ENCODE data around the gene GSX2. TPM values are rescaled to one million over a fixed set of nuclear protein-coding genes. Genes with fewer than 3 reads are reported as not detected.

GSX2 gene
- total and polyA plus RNA-seq, 2 of the 8 experiments (the other 6 are each of a cell fraction or from before 2014, with no cell fraction given), result not detected

DNA sequence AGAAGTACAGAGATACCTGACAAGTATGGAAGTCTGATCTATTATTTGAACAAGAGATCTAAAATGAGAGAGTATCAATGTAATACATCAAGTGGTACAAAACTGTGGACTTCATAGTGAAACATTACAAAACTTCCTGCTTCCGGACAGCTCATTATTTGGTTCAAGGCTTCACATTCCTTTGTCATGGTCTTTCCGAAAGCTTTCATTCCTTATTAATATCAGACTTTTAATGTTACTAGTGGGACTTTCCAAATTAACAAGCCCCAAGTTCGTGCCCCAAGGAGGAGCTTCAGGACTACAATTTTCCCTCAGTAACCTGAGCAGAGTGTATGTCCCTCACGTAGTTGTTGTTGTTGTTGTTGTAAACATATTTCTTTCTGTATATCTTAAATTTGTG lies 36.7 kb upstream of the GSX2 start (continued):
- TF ChIP-seq CHD1 (IDR thresholded peaks at IDR 0.05; ENCODE audit: low read depth, low read length), result no peak
- TF ChIP-seq SRF (IDR thresholded peaks at IDR 0.05; ENCODE audit: low read depth, low read length), result no peak
- no peak for TF ChIP-seq KDM4A (IDR thresholded peaks at IDR 0.05; ENCODE audit: low read depth, low read length, severe bottlenecking)
- TF ChIP-seq, protein P1, sequence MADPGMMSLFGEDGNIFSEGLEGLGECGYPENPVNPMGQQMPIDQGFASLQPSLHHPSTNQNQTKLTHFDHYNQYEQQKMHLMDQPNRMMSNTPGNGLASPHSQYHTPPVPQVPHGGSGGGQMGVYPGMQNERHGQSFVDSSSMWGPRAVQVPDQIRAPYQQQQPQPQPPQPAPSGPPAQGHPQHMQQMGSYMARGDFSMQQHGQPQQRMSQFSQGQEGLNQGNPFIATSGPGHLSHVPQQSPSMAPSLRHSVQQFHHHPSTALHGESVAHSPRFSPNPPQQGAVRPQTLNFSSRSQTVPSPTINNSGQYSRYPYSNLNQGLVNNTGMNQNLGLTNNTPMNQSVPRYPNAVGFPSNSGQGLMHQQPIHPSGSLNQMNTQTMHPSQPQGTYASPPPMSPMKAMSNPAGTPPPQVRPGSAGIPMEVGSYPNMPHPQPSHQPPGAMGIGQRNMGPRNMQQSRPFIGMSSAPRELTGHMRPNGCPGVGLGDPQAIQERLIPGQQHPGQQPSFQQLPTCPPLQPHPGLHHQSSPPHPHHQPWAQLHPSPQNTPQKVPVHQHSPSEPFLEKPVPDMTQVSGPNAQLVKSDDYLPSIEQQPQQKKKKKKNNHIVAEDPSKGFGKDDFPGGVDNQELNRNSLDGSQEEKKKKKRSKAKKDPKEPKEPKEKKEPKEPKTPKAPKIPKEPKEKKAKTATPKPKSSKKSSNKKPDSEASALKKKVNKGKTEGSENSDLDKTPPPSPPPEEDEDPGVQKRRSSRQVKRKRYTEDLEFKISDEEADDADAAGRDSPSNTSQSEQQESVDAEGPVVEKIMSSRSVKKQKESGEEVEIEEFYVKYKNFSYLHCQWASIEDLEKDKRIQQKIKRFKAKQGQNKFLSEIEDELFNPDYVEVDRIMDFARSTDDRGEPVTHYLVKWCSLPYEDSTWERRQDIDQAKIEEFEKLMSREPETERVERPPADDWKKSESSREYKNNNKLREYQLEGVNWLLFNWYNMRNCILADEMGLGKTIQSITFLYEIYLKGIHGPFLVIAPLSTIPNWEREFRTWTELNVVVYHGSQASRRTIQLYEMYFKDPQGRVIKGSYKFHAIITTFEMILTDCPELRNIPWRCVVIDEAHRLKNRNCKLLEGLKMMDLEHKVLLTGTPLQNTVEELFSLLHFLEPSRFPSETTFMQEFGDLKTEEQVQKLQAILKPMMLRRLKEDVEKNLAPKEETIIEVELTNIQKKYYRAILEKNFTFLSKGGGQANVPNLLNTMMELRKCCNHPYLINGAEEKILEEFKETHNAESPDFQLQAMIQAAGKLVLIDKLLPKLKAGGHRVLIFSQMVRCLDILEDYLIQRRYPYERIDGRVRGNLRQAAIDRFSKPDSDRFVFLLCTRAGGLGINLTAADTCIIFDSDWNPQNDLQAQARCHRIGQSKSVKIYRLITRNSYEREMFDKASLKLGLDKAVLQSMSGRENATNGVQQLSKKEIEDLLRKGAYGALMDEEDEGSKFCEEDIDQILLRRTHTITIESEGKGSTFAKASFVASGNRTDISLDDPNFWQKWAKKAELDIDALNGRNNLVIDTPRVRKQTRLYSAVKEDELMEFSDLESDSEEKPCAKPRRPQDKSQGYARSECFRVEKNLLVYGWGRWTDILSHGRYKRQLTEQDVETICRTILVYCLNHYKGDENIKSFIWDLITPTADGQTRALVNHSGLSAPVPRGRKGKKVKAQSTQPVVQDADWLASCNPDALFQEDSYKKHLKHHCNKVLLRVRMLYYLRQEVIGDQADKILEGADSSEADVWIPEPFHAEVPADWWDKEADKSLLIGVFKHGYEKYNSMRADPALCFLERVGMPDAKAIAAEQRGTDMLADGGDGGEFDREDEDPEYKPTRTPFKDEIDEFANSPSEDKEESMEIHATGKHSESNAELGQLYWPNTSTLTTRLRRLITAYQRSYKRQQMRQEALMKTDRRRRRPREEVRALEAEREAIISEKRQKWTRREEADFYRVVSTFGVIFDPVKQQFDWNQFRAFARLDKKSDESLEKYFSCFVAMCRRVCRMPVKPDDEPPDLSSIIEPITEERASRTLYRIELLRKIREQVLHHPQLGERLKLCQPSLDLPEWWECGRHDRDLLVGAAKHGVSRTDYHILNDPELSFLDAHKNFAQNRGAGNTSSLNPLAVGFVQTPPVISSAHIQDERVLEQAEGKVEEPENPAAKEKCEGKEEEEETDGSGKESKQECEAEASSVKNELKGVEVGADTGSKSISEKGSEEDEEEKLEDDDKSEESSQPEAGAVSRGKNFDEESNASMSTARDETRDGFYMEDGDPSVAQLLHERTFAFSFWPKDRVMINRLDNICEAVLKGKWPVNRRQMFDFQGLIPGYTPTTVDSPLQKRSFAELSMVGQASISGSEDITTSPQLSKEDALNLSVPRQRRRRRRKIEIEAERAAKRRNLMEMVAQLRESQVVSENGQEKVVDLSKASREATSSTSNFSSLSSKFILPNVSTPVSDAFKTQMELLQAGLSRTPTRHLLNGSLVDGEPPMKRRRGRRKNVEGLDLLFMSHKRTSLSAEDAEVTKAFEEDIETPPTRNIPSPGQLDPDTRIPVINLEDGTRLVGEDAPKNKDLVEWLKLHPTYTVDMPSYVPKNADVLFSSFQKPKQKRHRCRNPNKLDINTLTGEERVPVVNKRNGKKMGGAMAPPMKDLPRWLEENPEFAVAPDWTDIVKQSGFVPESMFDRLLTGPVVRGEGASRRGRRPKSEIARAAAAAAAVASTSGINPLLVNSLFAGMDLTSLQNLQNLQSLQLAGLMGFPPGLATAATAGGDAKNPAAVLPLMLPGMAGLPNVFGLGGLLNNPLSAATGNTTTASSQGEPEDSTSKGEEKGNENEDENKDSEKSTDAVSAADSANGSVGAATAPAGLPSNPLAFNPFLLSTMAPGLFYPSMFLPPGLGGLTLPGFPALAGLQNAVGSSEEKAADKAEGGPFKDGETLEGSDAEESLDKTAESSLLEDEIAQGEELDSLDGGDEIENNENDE (IDR thresholded peaks at IDR 0.05; ENCODE audit: insufficient replicate concordance, low read length), result no peak
- no peak for TF ChIP-seq CBX8 (IDR thresholded peaks at IDR 0.05; ENCODE audit: borderline replicate concordance, low read depth, low read length)
- no peak for TF ChIP-seq RBBP5 (IDR thresholded peaks at IDR 0.05; ENCODE audit: borderline replicate concordance, low read depth, low read length)
- no peak for TF ChIP-seq CREB1 (IDR thresholded peaks at IDR 0.05)
- TF ChIP-seq CBX5 (IDR thresholded peaks at IDR 0.05; ENCODE audit: low read depth, low read length), result no peak
- no peak for TF ChIP-seq RFX5 (IDR thresholded peaks at IDR 0.05; ENCODE audit: borderline replicate concordance, low read depth, low read length)
- TF ChIP-seq SP4 (IDR thresholded peaks at IDR 0.05; ENCODE audit: low read length), result no peak
- TF ChIP-seq BCL11A (IDR thresholded peaks at IDR 0.05; ENCODE audit: low read depth in 2 of 2, low read length in 2 of 2), result no peak

All from H1 (cell line).